ENCODE results near the gene ATRIP. TPM values are rescaled to one million over a fixed set of nuclear protein-coding genes. Genes with fewer than 3 reads are reported as not detected.

Gene ATRIP
- polyA plus RNA-seq, 3 donors: 1.8 to 4.7 (median 2.8) TPM

DNA sequence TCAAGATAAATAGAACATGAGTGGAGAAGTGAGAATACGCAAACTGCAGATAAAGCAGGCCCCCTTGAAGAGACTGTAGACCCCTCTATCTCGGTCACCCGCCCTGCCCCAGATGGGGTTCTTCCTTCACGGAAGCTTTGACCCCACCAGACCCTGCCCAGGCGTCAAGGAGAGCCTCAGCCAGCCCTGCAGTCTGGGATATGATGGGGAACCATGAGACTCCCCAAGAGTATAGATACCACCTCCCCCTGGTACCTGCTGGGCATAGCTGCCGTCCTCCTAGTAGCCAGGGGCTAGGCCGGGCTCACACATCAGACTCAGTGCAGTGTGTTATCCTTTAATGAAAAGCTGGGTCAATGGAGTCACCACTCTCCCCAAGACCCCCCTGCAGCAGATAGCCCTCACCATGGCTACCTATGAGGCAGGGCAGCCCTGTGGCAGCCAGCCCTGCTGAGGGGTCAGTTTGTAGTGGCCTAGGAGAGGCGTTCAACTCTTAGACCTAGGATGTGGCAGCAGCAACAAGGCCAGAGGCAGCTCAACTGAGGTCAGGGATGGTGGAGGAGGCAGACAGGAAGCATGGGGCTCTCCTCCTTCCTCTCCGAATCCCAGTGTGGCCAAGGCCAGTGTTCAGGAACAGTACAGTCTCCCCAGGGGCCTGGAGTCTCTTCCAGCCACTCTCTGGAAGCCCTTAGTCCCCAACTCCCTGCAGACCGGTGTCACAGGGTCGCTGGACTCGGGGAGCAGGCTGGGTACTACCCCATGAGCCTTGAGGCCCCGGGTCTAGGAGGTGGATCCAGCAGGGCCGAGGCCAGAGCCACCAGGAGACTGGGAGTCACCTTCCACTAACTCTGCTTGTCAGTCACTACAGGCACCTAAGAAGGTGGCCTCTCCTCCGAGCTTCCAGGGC is 42.8 kb upstream of the ATRIP start:
- no peaks in the 10 kb centered on the region for H3K36me3 ChIP-seq (replicated peaks in 1 of 2; ENCODE audit: control insufficient read depth in 1 of 2, insufficient read depth in 2 of 2, low read length in 2 of 2)
- H3K4me3 ChIP-seq (replicated peaks in 1 of 3; ENCODE audit: low read depth in 2 of 3, low read length in 3 of 3): no peak overlapping the region
- H3K27me3 Mint-ChIP-seq (ENCODE audit: low read depth in 3 of 3): peaks cover 0 to 6% (median 0%) of the 10 kb centered on the region in 3 donors
- intact Hi-C loops (cut with micrococcal nuclease): loop anchor here (5.0 kb wide), 2 partner anchors 34 to 284 kb away; partner anchors contain the start of gene NCKIPSD (in 2 of the 2)
- H3K4me3 Mint-ChIP-seq: no peak overlapping the region
- peak overlapping the region in 1 of 7 donors; percentile 21 for H3K27ac Mint-ChIP-seq
- H3K27ac ChIP-seq (ENCODE audit: low read depth in 1 of 2, low read length in 2 of 2): no peak overlapping the region
- H3K36me3 Mint-ChIP-seq: no peaks in the 10 kb centered on the region
- H3K4me1 Mint-ChIP-seq: peaks cover 3% of the 10 kb centered on the region
- WGBS (ENCODE audit: insufficient coverage): 89% methylated on average over 11 of the region's 15 CpGs
- H3K4me2 ChIP-seq (replicated peaks; ENCODE audit: extremely low read depth, low read length, poor library complexity, severe bottlenecking): no peak overlapping the region
- no peaks in the 10 kb centered on the region for H3K79me2 ChIP-seq (ENCODE audit: insufficient read depth, low read length)
- no peaks in the 10 kb centered on the region for H3K27me3 ChIP-seq (ENCODE audit: control insufficient read depth in 2 of 2, insufficient read depth in 2 of 2, low read length in 2 of 2)
- H2AFZ ChIP-seq (ENCODE audit: insufficient read depth, low read depth, low read length, poor library complexity, severe bottlenecking): no peak overlapping the region
- H4K20me1 ChIP-seq (ENCODE audit: insufficient read depth, low read length): no peaks in the 10 kb centered on the region
- H3K9ac ChIP-seq (ENCODE audit: insufficient read depth, low read length, poor library complexity, severe bottlenecking): no peak overlapping the region
- H3K9me3 ChIP-seq (replicated peaks in 1 of 2; ENCODE audit: control insufficient read depth in 1 of 2, insufficient read depth in 1 of 2, low read length in 2 of 2): no peaks in the 10 kb centered on the region
- no peak for DNase-seq
- H3K9me3 Mint-ChIP-seq: no peaks in the 10 kb centered on the region
- TF ChIP-seq, protein P1, sequence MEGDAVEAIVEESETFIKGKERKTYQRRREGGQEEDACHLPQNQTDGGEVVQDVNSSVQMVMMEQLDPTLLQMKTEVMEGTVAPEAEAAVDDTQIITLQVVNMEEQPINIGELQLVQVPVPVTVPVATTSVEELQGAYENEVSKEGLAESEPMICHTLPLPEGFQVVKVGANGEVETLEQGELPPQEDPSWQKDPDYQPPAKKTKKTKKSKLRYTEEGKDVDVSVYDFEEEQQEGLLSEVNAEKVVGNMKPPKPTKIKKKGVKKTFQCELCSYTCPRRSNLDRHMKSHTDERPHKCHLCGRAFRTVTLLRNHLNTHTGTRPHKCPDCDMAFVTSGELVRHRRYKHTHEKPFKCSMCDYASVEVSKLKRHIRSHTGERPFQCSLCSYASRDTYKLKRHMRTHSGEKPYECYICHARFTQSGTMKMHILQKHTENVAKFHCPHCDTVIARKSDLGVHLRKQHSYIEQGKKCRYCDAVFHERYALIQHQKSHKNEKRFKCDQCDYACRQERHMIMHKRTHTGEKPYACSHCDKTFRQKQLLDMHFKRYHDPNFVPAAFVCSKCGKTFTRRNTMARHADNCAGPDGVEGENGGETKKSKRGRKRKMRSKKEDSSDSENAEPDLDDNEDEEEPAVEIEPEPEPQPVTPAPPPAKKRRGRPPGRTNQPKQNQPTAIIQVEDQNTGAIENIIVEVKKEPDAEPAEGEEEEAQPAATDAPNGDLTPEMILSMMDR (IDR thresholded peaks at IDR 0.05): no peak
- no peaks in the 10 kb centered on the region for H3K4me1 ChIP-seq (ENCODE audit: control insufficient read depth in 1 of 2, insufficient read depth in 2 of 2, low read length in 2 of 2)

DNA sequence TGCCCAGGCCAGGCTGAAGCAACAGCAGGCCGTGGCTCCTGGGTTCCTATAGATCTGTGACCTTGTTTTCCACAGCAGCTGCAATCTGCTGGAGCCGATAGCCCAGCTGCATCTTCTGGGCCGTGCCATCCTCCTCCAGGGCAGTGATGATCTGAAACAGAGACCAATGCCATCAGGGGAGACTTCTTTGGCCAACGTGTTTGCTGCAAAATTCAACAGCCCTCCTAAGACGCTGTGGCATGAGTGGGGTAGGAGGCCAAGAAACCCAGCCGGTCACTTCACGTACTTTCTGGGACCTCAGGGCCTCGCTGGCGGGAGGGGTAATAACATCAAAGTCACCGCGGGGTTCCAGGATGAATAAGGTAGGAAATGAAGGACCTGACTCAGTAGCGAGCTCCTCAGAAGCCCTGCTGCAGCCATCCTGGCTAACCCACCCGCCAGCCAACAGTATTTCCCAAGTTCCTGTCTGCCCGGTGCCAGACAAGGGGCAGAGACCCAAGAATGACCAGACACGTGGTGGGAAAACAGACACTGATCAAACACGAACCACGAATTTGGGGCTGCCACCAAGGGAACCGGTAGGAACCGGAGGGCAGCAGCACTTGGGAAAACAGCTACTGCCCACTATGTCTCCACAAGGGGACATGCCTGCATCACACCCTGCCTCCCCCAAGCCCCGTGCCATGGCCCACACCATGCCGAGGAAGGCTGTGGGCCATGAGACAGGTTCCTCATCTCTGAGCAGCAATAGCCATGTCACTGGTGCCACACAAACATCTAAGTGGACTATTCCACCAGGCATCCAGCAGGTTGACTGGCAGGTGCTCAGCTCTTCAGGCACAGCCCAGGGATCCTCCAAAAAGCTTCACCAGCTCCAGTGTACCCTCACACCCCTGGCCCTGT is 41.8 kb upstream of the ATRIP start:
- H3K36me3 ChIP-seq (replicated peaks in 1 of 2; ENCODE audit: control insufficient read depth in 1 of 2, insufficient read depth in 2 of 2, low read length in 2 of 2): no peaks in the 10 kb centered on the region
- Mint-ChIP-seq H3K9me3 (no peaks in the 10 kb centered on the region), H3K27ac (no peak overlapping the region), H3K4me1 (no peaks in the 10 kb centered on the region), H3K36me3 (no peaks in the 10 kb centered on the region), H3K27me3 (ENCODE audit: low read depth in 3 of 3) (peaks cover 0 to 6% (median 0%) of the 10 kb centered on the region in 3 donors), H3K4me3 (no peak overlapping the region)
- WGBS (ENCODE audit: insufficient coverage): 59% methylated on average over 12 of the region's 21 CpGs
- no peaks in the 10 kb centered on the region for H4K20me1 ChIP-seq (ENCODE audit: insufficient read depth, low read length)
- intact Hi-C loops (cut with micrococcal nuclease): loop anchor here (5.0 kb wide), 2 partner anchors 33 to 283 kb away; partner anchors contain the start of gene NCKIPSD (in 2 of the 2)
- no peak overlapping the region for H3K4me2 ChIP-seq (replicated peaks; ENCODE audit: extremely low read depth, low read length, poor library complexity, severe bottlenecking)
- H3K4me1 ChIP-seq (ENCODE audit: control insufficient read depth in 1 of 2, insufficient read depth in 2 of 2, low read length in 2 of 2): no peaks in the 10 kb centered on the region
- no peak overlapping the region for H2AFZ ChIP-seq (ENCODE audit: insufficient read depth, low read depth, low read length, poor library complexity, severe bottlenecking)
- no peaks in the 10 kb centered on the region for H3K79me2 ChIP-seq (ENCODE audit: insufficient read depth, low read length)
- TF ChIP-seq, protein P1 (IDR thresholded peaks at IDR 0.05): no peak
- no peaks in the 10 kb centered on the region for H3K9me3 ChIP-seq (replicated peaks in 1 of 2; ENCODE audit: control insufficient read depth in 1 of 2, insufficient read depth in 1 of 2, low read length in 2 of 2)
- H3K27me3 ChIP-seq (ENCODE audit: control insufficient read depth in 2 of 2, insufficient read depth in 2 of 2, low read length in 2 of 2): no peaks in the 10 kb centered on the region
- no peak overlapping the region for H3K4me3 ChIP-seq (replicated peaks in 1 of 3; ENCODE audit: low read depth in 2 of 3, low read length in 3 of 3)
- no peak overlapping the region for H3K9ac ChIP-seq (ENCODE audit: insufficient read depth, low read length, poor library complexity, severe bottlenecking)
- H3K27ac ChIP-seq (ENCODE audit: low read depth in 1 of 2, low read length in 2 of 2): no peak overlapping the region
- DNase-seq: no peak
